Mucosa of rectum (tissue), 2 donors: ENCODE data around the gene ITGB4.

Source experiments
- H3K27ac ChIP-seq, 2 donors: one replicate each; pipeline ENCODE4 v1.7.0; 2013; ENCODE audit warnings: inconsistent platforms in 2 of 2, low read depth in 2 of 2, low read length in 2 of 2
- H3K27me3 ChIP-seq, 2 donors: one replicate each; pipeline ENCODE4 v1.7.0; 2013; ENCODE audit warnings: low read length in 2 of 2; ENCODE audit not compliant: control insufficient read depth in 2 of 2, insufficient read depth in 2 of 2
- H3K36me3 ChIP-seq, 2 donors: one replicate each; pipeline ENCODE4 v1.7.0; 2013; ENCODE audit warnings: low read length in 2 of 2; ENCODE audit not compliant: control insufficient read depth in 2 of 2, insufficient read depth in 2 of 2
- H3K4me1 ChIP-seq, 2 donors: one replicate each; pipeline ENCODE4 v1.7.0; 2013; ENCODE audit warnings: low read length in 2 of 2, mild to moderate bottlenecking in 1 of 2; ENCODE audit not compliant: control insufficient read depth in 2 of 2, insufficient read depth in 2 of 2
- H3K4me3 ChIP-seq, 2 donors: one replicate each; pipeline ENCODE4 v1.7.0; 2013; ENCODE audit warnings: low read length in 2 of 2
- H3K9ac ChIP-seq, 2 donors: one replicate each; pipeline ENCODE4 v1.7.0; 2013; ENCODE audit warnings: low read length in 2 of 2, low read depth in 1 of 2, mild to moderate bottlenecking in 1 of 2
- H3K9me3 ChIP-seq, 2 donors: one replicate each; pipeline ENCODE4 v1.7.0; 2013; ENCODE audit warnings: low read length in 2 of 2; ENCODE audit not compliant: control insufficient read depth in 2 of 2
- donor health status: healthy.
- donor health status: Normal muscosa, but diverticular disease.

Gene ITGB4

GRCh38 chr17:75712446-75712845, 8.8 kb upstream of the ITGB4 start:
- peaks cover 3 to 11% of the 10 kb centered on the region in 2 donors for H3K36me3 ChIP-seq
- H3K4me3 ChIP-seq, result no peak overlapping the region
- H3K4me1 ChIP-seq, result no peaks in the 10 kb centered on the region
- no peak overlapping the region for H3K9ac ChIP-seq
- H3K9me3 ChIP-seq, result no peaks in the 10 kb centered on the region
- no peak overlapping the region for H3K27ac ChIP-seq
- H3K27me3 ChIP-seq, result no peaks in the 10 kb centered on the region

GRCh38 chr17:75719732-75720131, 1.5 kb upstream of the ITGB4 start:
- Histone ChIP-seq H3K4me1 (peaks cover 23 to 27% of the 10 kb centered on the region in 2 donors), H3K36me3 (peaks cover 5% of the 10 kb centered on the region in 2 donors), H3K27ac (no peak overlapping the region), H3K9me3 (no peaks in the 10 kb centered on the region), H3K9ac (no peak overlapping the region), H3K27me3 (no peaks in the 10 kb centered on the region), H3K4me3 (no peak overlapping the region)

GRCh38 chr17:75721463-75722011, 278 bp downstream of the ITGB4 start:
- Histone ChIP-seq H3K4me1 (peaks cover 24 to 29% of the 10 kb centered on the region in 2 donors), H3K4me3 (peak overlapping the region; percentile 73 to 79), H3K27ac (peak overlapping the region; percentile 97 to 98), H3K9me3 (no peaks in the 10 kb centered on the region), H3K27me3 (no peaks in the 10 kb centered on the region), H3K36me3 (peaks cover 19 to 21% of the 10 kb centered on the region in 2 donors), H3K9ac (peak overlapping the region; percentile 85 to 97)

GRCh38 chr17:75722076-75722475, 817 bp downstream of the ITGB4 start:
- Histone ChIP-seq H3K9ac (peak overlapping the region; percentile 85 to 97), H3K4me1 (peaks cover 24 to 29% of the 10 kb centered on the region in 2 donors), H3K36me3 (peaks cover 22 to 23% of the 10 kb centered on the region in 2 donors), H3K9me3 (no peaks in the 10 kb centered on the region), H3K27me3 (no peaks in the 10 kb centered on the region), H3K4me3 (peak overlapping the region; percentile 73 to 79), H3K27ac (peak overlapping the region; percentile 97 to 98)

GRCh38 chr17:75722542-75723095, 1.4 kb downstream of the ITGB4 start:
- H3K4me3 ChIP-seq, result peak overlapping the region; percentile 73 to 79
- H3K36me3 ChIP-seq, result peaks cover 26 to 29% of the 10 kb centered on the region in 2 donors
- H3K27ac ChIP-seq, result peak overlapping the region; percentile 97 to 98
- H3K4me1 ChIP-seq, result peaks cover 24 to 29% of the 10 kb centered on the region in 2 donors
- no peaks in the 10 kb centered on the region for H3K9me3 ChIP-seq
- H3K9ac ChIP-seq, result peak overlapping the region; percentile 85 to 97
- no peaks in the 10 kb centered on the region for H3K27me3 ChIP-seq

- peak overlapping the region; percentile 97 to 98 for H3K27ac ChIP-seq
- H3K27me3 ChIP-seq, result no peaks in the 10 kb centered on the region
- H3K36me3 ChIP-seq, result peaks cover 33 to 35% of the 10 kb centered on the region in 2 donors
- peaks cover 24 to 29% of the 10 kb centered on the region in 2 donors for H3K4me1 ChIP-seq
- peak overlapping the region; percentile 73 to 79 for H3K4me3 ChIP-seq
- peak overlapping the region; percentile 85 to 97 for H3K9ac ChIP-seq
- no peaks in the 10 kb centered on the region for H3K9me3 ChIP-seq
Observed at GRCh38 chr17:75723171-75723930, 2.1 kb downstream of the ITGB4 start.

- Histone ChIP-seq H3K9me3 (no peaks in the 10 kb centered on the region), H3K4me1 (peaks cover 24 to 29% of the 10 kb centered on the region in 2 donors), H3K27me3 (no peaks in the 10 kb centered on the region), H3K36me3 (peaks cover 36 to 39% of the 10 kb centered on the region in 2 donors), H3K9ac (peak overlapping the region; percentile 20 to 97), H3K27ac (peak overlapping the region; percentile 97 to 98), H3K4me3 (peak overlapping the region; percentile 37 to 73)
Observed at GRCh38 chr17:75724016-75725003, 3.1 kb downstream of the ITGB4 start.

- H3K9ac ChIP-seq, result no peak overlapping the region
- peaks cover 44 to 49% of the 10 kb centered on the region in 2 donors for H3K36me3 ChIP-seq
- no peak overlapping the region for H3K4me3 ChIP-seq
- H3K27me3 ChIP-seq, result no peaks in the 10 kb centered on the region
- no peaks in the 10 kb centered on the region for H3K9me3 ChIP-seq
- H3K27ac ChIP-seq, result no peak overlapping the region
- peaks cover 24 to 29% of the 10 kb centered on the region in 2 donors for H3K4me1 ChIP-seq
Observed at GRCh38 chr17:75725504-75725903, 4.2 kb downstream of the ITGB4 start.

- H3K4me1 ChIP-seq, result peaks cover 27 to 33% of the 10 kb centered on the region in 2 donors
- no peaks in the 10 kb centered on the region for H3K9me3 ChIP-seq
- no peak overlapping the region for H3K4me3 ChIP-seq
- no peak overlapping the region for H3K9ac ChIP-seq
- peaks cover 48 to 65% of the 10 kb centered on the region in 2 donors for H3K36me3 ChIP-seq
- H3K27me3 ChIP-seq, result no peaks in the 10 kb centered on the region
- H3K27ac ChIP-seq, result no peak overlapping the region
Observed at GRCh38 chr17:75727391-75727790, 6.1 kb downstream of the ITGB4 start.
